CD4-positive, CD25-positive, alpha-beta regulatory T cell (primary cell): Measurements from ENCODE around the gene BDH1. TPM values are rescaled to one million over a fixed set of nuclear protein-coding genes. Genes with fewer than 3 reads are reported as not detected.
"Not testable (repeated sequence)": the region's sequence is repeated elsewhere in the genome, so short reads cannot be mapped to it uniquely, and the experiment has no call there.

ENCODE experiments used
- ATAC-seq, 2 donors: fragments of 150-1000 bp; cut with Tn5 transposase; one replicate each; pipeline ENCODE4 v1.10.0; 2021; ENCODE audit warnings: low read depth in 2 of 2, moderate number of reproducible peaks in 2 of 2, moderate library complexity in 1 of 2
- DNase-seq, 3 donors: peaks; one replicate each; pipeline versions ENCODE4 v3.0.0 to v3.0.0-alpha.2; 2012 to 2022; ENCODE audit warnings: mixed read lengths in 1 of 3
- H3K27ac ChIP-seq: one replicate; pipeline ENCODE4 v1.7.0; 2013; ENCODE audit warnings: mild to moderate bottlenecking, low read length; ENCODE audit not compliant: insufficient read depth, poor library complexity, severe bottlenecking
- H3K27me3 ChIP-seq: one replicate; pipeline ENCODE4 v1.7.0; 2013; ENCODE audit warnings: low read length; ENCODE audit not compliant: control insufficient read depth, insufficient read depth
- H3K36me3 ChIP-seq: one replicate; pipeline ENCODE4 v1.7.0; 2013; ENCODE audit warnings: mild to moderate bottlenecking, low read length, moderate library complexity; ENCODE audit not compliant: control insufficient read depth, insufficient read depth
- H3K4me1 ChIP-seq: 2 replicates; pipeline ENCODE4 v1.7.0; 2013; ENCODE audit warnings: mild to moderate bottlenecking, low read length; ENCODE audit not compliant: insufficient read depth, control insufficient read depth, poor library complexity, severe bottlenecking
- H3K4me3 ChIP-seq: one replicate; pipeline ENCODE4 v1.7.0; 2013; ENCODE audit warnings: low read depth, mild to moderate bottlenecking, low read length, moderate library complexity
- H3K9me3 ChIP-seq, 2 experiments: 1 replicate in 1 of 2; 2 replicates in 1 of 2; pipeline ENCODE4 v1.7.0; 2013; ENCODE audit warnings: low read length in 2 of 2, mild to moderate bottlenecking in 1 of 2, moderate library complexity in 1 of 2; ENCODE audit not compliant: control insufficient read depth in 2 of 2
- H3K27ac Mint-ChIP-seq, 3 donors: one replicate each; pipeline ENCODE4 v1.8.0; 2020 to 2022; ENCODE audit warnings: mild to moderate bottlenecking in 3 of 3, mixed read lengths in 3 of 3, moderate library complexity in 2 of 3
- H3K27me3 Mint-ChIP-seq: one replicate; pipeline ENCODE4 v1.8.0; 2022; ENCODE audit warnings: mild to moderate bottlenecking, mixed read lengths
- H3K36me3 Mint-ChIP-seq: one replicate; pipeline ENCODE4 v1.8.0; 2020; ENCODE audit warnings: mixed read lengths
- H3K4me1 Mint-ChIP-seq, 4 donors: one replicate each; pipeline ENCODE4 v1.8.0; 2020 to 2022; ENCODE audit warnings: mixed read lengths in 4 of 4, mild to moderate bottlenecking in 1 of 4
- H3K4me3 Mint-ChIP-seq, 4 donors: one replicate each; pipeline ENCODE4 v1.8.0; 2020 to 2022; ENCODE audit warnings: mild to moderate bottlenecking in 4 of 4, mixed read lengths in 4 of 4, moderate library complexity in 3 of 4
- H3K9me3 Mint-ChIP-seq, 7 donors: one replicate each; pipeline ENCODE4 v1.8.0; 2020 to 2022; ENCODE audit warnings: mixed read lengths in 7 of 7, mild to moderate bottlenecking in 3 of 7, moderate library complexity in 2 of 7
- polyA plus RNA-seq, 4 donors: library from polyadenylated mRNA; unstranded; fragments of 300-500 nt; fragmentation: Illumina TruSeq; gene quantifications; one replicate each; pipeline ENCODE4 v1.2.3, GENCODE V29; 2021
- total RNA-seq: library from RNA; stranded (reverse); gene quantifications from one replicate; pipeline ENCODE4 v1.2.3, GENCODE V29; 2022

The BDH1 gene
- total and polyA plus RNA-seq, 5 donors from 2014 or later = 13.5 to 29.8 (median 20.3) TPM

DNA sequence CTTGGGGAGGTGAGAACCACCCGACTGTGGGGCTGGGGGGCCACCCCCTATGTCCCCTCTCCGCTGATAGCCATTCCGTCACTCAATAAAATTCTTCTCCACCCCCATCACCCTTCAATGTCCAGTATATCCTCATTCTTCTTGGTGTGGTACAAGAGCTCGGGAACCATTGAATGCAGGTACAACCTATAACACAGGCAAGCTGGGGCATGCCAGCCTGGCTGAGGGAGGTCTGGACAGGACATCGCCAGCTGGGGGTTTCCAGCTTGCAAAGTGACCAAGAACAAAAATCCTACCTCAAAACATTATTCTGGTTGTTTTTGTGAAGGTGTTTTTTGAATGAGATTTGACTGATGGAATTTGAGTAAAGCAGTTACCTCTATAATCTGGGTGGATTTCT, 19.6 kb upstream of the BDH1 start:
- H3K27ac Mint-ChIP-seq = no peak overlapping the region
- no peaks in the 10 kb centered on the region for H3K36me3 ChIP-seq
- no peaks in the 10 kb centered on the region for H3K4me1 Mint-ChIP-seq
- peaks cover 10% of the 10 kb centered on the region for H3K27me3 Mint-ChIP-seq
- no peak for ATAC-seq
- peaks cover 0 to 2% (median 0%) of the 10 kb centered on the region in 7 donors for H3K9me3 Mint-ChIP-seq
- H3K4me3 Mint-ChIP-seq = no peak overlapping the region
- H3K4me1 ChIP-seq = no peaks in the 10 kb centered on the region
- no peak for DNase-seq
- peaks cover 0 to 2% of the 10 kb centered on the region in 2 experiments for H3K9me3 ChIP-seq
- no peak overlapping the region for H3K27ac ChIP-seq
- H3K4me3 ChIP-seq = no peak overlapping the region
- peaks cover 15% of the 10 kb centered on the region for H3K36me3 Mint-ChIP-seq
- no peaks in the 10 kb centered on the region for H3K27me3 ChIP-seq

DNA sequence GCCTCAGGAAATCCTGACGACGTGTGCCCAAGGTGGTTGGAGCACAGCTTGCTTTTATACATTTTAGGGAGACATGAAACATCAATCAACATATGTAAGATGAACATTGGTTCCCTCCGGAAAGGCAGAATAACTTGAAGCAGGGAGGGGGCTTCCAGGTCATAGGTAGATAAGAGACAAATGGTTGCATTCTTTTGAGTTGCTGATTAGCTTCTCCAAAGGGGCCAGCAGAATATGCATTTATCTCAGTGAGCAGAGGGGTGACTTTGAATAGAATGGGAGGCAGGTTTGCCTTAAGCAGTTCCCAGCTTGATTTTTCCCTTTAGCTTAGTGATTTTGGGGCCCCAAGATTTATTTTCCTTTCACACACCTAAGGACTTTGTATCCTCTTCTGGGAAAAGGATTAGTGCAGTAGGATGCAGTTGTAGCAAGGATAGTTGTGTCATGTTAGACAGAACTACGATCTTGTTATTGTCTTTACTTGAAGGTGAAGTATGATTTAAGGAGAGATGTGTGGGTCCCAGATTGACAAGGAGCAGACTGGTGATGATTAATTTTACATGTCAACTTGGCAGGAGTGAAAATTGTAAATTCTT, 18.7 kb upstream of the BDH1 start:
- ATAC-seq, H3K4me1 ChIP-seq: not testable (repeated sequence)

DNA sequence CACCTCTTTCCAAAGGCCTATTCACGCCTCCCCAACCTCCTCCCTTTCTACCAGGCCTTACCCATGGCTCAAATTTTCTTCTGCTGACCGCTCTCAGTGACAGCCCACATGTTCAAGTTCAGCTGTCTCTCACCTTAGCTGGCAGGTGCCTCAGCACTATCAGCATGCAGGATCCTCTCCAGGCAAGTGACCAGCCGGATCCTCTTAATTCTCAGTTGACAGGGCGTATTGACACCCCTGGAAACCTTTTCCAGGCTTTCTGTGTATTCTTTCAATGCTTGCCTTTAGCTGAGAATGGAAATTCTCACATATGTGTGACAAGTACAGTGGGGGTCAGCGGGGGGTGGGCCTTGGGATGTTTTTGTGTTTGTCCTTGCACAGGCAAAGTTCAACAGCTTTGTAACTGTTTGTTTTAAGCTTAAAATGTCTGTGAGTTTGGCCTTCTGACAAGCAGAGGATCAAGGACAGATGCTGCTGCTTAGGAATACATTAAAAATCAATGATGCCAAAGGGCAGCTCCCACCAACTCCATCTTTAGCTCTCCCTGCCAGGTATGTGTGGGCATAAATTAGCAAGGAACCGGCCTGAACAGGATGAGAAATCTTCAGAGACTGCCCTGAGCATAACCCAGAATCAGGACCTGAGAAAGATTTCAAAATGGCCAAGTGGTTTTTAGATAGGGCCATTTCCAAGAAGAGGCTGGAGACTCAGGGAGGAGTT, 17.4 kb upstream of the BDH1 start:
- ATAC-seq = no peak
- H3K27me3 Mint-ChIP-seq = peaks cover 10% of the 10 kb centered on the region
- H3K36me3 ChIP-seq = no peaks in the 10 kb centered on the region
- H3K4me1 ChIP-seq = no peaks in the 10 kb centered on the region
- peaks cover 5% of the 10 kb centered on the region for H3K27me3 ChIP-seq
- H3K9me3 ChIP-seq = peaks cover 0 to 8% of the 10 kb centered on the region in 2 experiments
- no peak overlapping the region for H3K27ac ChIP-seq
- peaks cover 17% of the 10 kb centered on the region for H3K36me3 Mint-ChIP-seq
- H3K4me3 Mint-ChIP-seq = no peak overlapping the region
- H3K27ac Mint-ChIP-seq = no peak overlapping the region
- H3K9me3 Mint-ChIP-seq = peaks cover 0 to 9% (median 2%) of the 10 kb centered on the region in 7 donors
- DNase-seq = no peak
- no peak overlapping the region for H3K4me3 ChIP-seq
- no peaks in the 10 kb centered on the region for H3K4me1 Mint-ChIP-seq

More for the DNA sequence above, 18.7 kb upstream of the BDH1 start:
- H3K9me3 ChIP-seq, H3K9me3 Mint-ChIP-seq, H3K27me3 ChIP-seq, H3K27ac ChIP-seq, H3K36me3 ChIP-seq, H3K27ac Mint-ChIP-seq, H3K4me3 ChIP-seq, H3K4me1 Mint-ChIP-seq, H3K4me3 Mint-ChIP-seq, DNase-seq: not testable (repeated sequence)
- peaks cover 21% of the 10 kb centered on the region for H3K36me3 Mint-ChIP-seq
- peaks cover 10% of the 10 kb centered on the region for H3K27me3 Mint-ChIP-seq

DNA sequence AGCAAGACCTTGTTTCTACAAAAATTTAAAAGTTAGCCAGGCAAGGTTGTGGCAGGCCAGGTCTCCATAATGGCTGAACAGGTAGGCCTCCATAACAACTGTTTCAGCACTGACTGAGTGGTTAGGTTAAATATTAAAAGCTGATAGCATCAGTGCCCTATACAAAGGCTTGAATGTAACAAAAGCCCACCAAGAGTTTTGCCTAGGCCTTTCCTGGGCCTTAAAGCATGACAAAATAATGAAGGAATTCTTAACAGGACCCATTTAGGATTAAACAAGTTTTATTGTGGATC, 16.1 kb upstream of the BDH1 start:
- not testable (repeated sequence) for H3K4me3 Mint-ChIP-seq, H3K27me3 ChIP-seq, H3K4me1 Mint-ChIP-seq, H3K27ac ChIP-seq, H3K4me1 ChIP-seq, ATAC-seq, DNase-seq, H3K36me3 Mint-ChIP-seq, H3K9me3 ChIP-seq, H3K27ac Mint-ChIP-seq, H3K4me3 ChIP-seq, H3K36me3 ChIP-seq
- Mint-ChIP-seq H3K9me3 (peaks cover 0 to 12% (median 3%) of the 10 kb centered on the region in 7 donors), H3K27me3 (peaks cover 15% of the 10 kb centered on the region)

DNA sequence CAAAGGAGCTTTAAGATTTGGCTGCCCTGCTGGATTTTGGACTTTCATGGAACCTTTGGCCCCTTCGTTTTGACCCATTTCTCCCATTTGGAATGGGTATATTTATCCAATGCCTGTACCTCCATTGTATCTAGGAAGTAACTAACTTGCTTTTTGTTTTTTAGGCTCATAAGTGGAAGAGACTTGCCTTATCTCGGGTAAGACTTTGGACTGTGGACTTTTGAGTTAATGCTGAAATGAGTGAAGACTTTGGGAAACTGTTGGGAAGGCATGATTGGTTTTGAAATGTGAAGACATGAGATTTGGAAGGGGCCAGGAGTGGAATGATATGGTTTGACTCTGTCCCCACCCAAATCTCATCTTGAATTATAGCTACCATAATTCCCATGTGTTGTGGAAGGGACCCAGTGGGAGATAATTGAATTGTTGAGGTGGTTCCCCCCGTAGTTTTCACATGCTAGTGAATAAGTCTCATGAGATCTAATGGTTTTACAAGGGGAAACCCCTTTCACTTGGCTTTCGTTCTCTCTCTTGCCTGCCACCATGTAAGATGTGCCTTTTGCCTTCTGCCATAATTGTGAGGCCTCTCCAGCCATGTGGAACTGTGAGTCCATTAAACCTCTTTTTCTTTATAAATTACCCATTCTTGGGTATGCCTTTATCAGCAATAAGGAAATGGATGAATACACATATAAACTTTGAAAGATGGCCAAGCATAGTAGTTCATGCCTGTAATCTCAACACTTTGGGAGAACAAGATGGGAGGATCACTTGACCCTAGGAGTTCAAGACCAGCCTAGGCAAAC, 15.5 kb upstream of the BDH1 start:
- not testable (repeated sequence) for H3K36me3 ChIP-seq, H3K4me1 Mint-ChIP-seq, H3K9me3 ChIP-seq, ATAC-seq, H3K27ac ChIP-seq, H3K27ac Mint-ChIP-seq, DNase-seq, H3K36me3 Mint-ChIP-seq, H3K27me3 ChIP-seq, H3K4me3 ChIP-seq, H3K4me1 ChIP-seq, H3K4me3 Mint-ChIP-seq
- peaks cover 0 to 12% (median 3%) of the 10 kb centered on the region in 7 donors for H3K9me3 Mint-ChIP-seq
- H3K27me3 Mint-ChIP-seq = peaks cover 15% of the 10 kb centered on the region

DNA sequence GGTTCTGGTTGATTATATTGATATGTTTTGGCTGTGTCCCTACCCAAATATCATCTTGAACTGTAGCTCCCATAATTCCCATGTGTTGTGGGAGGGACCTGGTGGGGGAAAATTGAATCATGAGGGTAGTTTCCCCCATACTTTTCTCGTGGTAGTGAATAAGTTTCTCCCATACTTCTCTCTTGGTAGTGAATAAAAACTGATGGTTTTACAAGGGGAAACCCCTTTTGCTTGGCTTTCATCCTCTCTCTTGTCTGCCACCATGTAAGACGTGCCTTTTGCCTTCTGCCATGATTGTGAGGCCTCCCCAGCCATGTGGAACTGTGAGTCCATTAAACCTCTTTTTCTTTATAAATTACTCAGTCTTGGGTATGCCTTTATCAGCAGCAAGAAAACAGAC, 13.7 kb upstream of the BDH1 start:
- DNase-seq, H3K36me3 Mint-ChIP-seq, H3K4me3 ChIP-seq, H3K36me3 ChIP-seq, H3K27ac ChIP-seq, H3K4me1 Mint-ChIP-seq, H3K4me1 ChIP-seq, H3K27ac Mint-ChIP-seq, H3K27me3 Mint-ChIP-seq, ATAC-seq, H3K27me3 ChIP-seq, H3K4me3 Mint-ChIP-seq: not testable (repeated sequence)
- peaks cover 7 to 14% of the 10 kb centered on the region in 2 experiments for H3K9me3 ChIP-seq
- H3K9me3 Mint-ChIP-seq = peaks cover 0 to 15% (median 3%) of the 10 kb centered on the region in 7 donors

DNA sequence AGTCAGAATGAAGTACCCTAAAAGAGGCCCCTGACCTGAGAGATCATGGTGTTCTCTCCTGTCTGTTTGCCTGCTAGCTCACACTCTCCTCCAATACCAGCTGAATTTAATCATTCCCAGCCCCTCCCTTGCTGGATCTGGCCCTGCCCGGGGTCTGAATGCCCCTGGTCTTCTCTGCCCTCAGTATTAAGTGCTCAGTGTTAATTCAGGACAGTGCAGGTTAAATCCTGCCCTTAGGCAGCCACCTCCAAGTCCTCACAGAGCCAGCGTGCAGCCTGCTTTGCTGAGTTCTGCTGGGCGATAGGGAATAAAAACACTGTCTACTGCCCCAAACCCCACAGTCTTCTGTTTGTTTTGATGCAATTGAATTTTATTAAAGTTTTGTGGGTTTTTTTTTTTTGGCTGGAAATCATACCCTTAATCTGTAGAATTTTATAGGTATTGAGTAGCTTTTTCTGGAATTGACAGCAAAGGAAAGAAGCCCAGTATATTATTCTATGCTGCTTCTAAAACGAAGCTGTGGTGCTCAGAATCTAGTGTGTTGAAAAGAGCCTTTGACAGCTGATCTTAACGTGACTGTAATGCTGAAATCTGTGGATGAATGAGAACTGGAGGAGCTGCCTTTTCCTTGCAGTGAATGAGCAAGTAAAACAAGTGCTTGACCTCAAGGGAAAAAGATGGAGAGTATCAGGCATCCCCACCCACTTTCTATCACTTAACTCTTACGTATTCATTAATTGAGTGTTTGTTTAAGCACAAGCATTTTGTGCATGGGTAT, 12.3 kb upstream of the BDH1 start:
- Histone ChIP-seq H3K27me3 (peaks cover 5% of the 10 kb centered on the region), H3K9me3 (peaks cover 9 to 14% of the 10 kb centered on the region in 2 experiments), H3K4me1 (no peaks in the 10 kb centered on the region), H3K36me3 (no peaks in the 10 kb centered on the region), H3K27ac (no peak overlapping the region), H3K4me3 (no peak overlapping the region)
- no peak overlapping the region for H3K27ac Mint-ChIP-seq
- DNase-seq (no peak), ATAC-seq (no peak)
- H3K4me1 Mint-ChIP-seq = no peaks in the 10 kb centered on the region
- H3K36me3 Mint-ChIP-seq = peaks cover 7% of the 10 kb centered on the region
- H3K9me3 Mint-ChIP-seq = peaks cover 1 to 21% (median 4%) of the 10 kb centered on the region in 7 donors
- peaks cover 11% of the 10 kb centered on the region for H3K27me3 Mint-ChIP-seq
- H3K4me3 Mint-ChIP-seq = no peak overlapping the region
